ENCODE measurements around the gene MANF. TPM values are rescaled to one million over a fixed set of nuclear protein-coding genes. Genes with fewer than 3 reads are reported as not detected.

MANF gene
- total RNA-seq, 2 experiments from 2014 or later: 104 to 117 TPM

DNA sequence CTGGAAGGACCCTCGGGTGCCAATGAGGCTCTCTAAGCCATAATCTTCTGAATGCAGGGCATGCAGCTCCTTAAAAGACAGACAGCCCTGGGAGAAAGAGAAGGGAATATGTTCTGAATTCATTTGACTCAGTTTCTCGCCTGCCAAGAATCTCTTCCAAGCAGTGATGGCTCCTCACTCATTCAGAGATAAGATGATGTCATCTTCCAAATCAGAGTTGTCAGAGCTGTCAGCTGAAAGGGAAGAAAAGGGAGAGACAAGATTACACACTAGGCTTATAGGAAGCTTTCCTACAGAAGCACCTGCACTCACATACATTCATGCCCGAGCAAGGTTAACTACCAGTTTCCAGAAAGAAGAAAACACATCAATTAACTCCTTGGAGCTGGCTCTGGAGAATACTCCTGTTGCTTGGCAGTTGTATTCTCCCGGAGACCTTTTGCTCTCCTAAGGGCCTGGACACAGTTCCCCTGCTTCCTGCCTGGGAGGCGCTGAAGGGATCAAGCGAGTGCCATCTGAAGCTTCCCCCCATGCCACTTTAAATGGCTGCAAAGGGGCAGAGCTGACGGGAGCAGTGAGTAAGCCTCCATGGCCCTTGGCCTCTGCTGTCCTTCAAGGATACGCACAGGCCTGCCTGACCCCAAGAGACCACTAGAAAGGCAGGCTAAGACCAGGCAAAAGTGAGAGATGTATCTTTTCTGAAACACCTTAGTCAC lies 13.7 kb downstream of the MANF start:
- intact Hi-C loops (cut with micrococcal nuclease; ENCODE audit: unreplicated experiment): no loop called here
- no peak overlapping the region for H2AFZ ChIP-seq (ENCODE audit: low read length)
- H3K79me2 ChIP-seq (ENCODE audit: insufficient read depth, low read depth, low read length): peaks cover 28% of the 10 kb centered on the region
- no peak for DNase-seq (ENCODE audit: low spot score)
- H3K9me3 ChIP-seq (ENCODE audit: low read length): no peaks in the 10 kb centered on the region
- peaks cover 93% of the 10 kb centered on the region for H3K36me3 ChIP-seq (ENCODE audit: insufficient read depth, low read length)
- ChIA-PET CTCF (ENCODE audit: unreplicated experiment) (no interaction called here), POLR2A (interaction anchor here (0.6 to 0.7 kb wide), 3 partner anchors 9 to 17 kb away, joined by 3 to 4 read pairs (median 3); no protein-coding TSS in a partner anchor)
- no peak overlapping the region for H3K27ac ChIP-seq (ENCODE audit: low read depth, low read length, poor library complexity, severe bottlenecking)
- H3K4me3 ChIP-seq (ENCODE audit: low read depth, low read length, poor library complexity, severe bottlenecking): no peak overlapping the region
- H4K20me1 ChIP-seq (ENCODE audit: insufficient read depth, low read length): peaks cover 28% of the 10 kb centered on the region
- H3K9me2 ChIP-seq (ENCODE audit: insufficient read depth, low read length): no peaks in the 10 kb centered on the region
- TF ChIP-seq EZH2phosphoT487 (IDR thresholded peaks at IDR 0.05; ENCODE audit: borderline replicate concordance, low read depth, low read length): no peak
- TF ChIP-seq, protein P1, sequence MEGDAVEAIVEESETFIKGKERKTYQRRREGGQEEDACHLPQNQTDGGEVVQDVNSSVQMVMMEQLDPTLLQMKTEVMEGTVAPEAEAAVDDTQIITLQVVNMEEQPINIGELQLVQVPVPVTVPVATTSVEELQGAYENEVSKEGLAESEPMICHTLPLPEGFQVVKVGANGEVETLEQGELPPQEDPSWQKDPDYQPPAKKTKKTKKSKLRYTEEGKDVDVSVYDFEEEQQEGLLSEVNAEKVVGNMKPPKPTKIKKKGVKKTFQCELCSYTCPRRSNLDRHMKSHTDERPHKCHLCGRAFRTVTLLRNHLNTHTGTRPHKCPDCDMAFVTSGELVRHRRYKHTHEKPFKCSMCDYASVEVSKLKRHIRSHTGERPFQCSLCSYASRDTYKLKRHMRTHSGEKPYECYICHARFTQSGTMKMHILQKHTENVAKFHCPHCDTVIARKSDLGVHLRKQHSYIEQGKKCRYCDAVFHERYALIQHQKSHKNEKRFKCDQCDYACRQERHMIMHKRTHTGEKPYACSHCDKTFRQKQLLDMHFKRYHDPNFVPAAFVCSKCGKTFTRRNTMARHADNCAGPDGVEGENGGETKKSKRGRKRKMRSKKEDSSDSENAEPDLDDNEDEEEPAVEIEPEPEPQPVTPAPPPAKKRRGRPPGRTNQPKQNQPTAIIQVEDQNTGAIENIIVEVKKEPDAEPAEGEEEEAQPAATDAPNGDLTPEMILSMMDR (conservative IDR thresholded peaks at IDR 0.05; ENCODE audit: low read length): no peak
- no TSS peak for BruUV-seq (replicated peaks)
- H3K4me1 ChIP-seq (ENCODE audit: insufficient read depth, low read length, poor library complexity, severe bottlenecking): peaks cover 24% of the 10 kb centered on the region
- no peak overlapping the region for H3K4me2 ChIP-seq (ENCODE audit: low read length)

DNA sequence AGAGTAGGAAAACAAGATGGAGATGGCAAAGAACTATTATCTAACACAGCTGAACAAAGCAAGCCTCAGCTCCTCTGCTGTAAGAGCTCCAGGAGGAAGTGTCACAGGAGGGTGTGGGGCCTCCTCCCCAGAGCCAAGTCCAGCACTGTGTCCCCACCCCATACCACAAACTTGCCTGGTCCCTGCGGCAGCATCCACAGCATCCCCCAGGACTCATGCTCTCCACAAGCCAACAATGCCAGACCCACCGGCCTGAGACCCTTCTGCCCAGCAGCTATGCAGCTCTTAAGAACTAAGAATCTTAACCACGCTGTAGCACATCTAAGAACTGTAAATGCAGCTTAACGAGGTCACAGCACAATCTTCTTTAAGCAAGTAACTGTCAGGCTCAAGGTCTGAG lies 15.1 kb downstream of the MANF start:
- Histone ChIP-seq H3K4me1 (ENCODE audit: insufficient read depth, low read length, poor library complexity, severe bottlenecking) (peaks cover 10% of the 10 kb centered on the region), H2AFZ (ENCODE audit: low read length) (no peak overlapping the region), H3K9me3 (ENCODE audit: low read length) (no peaks in the 10 kb centered on the region), H3K4me2 (ENCODE audit: low read length) (no peak overlapping the region), H3K36me3 (ENCODE audit: insufficient read depth, low read length) (peaks cover 91% of the 10 kb centered on the region), H3K79me2 (ENCODE audit: insufficient read depth, low read depth, low read length) (peaks cover 14% of the 10 kb centered on the region), H3K4me3 (ENCODE audit: low read depth, low read length, poor library complexity, severe bottlenecking) (no peak overlapping the region), H3K9me2 (ENCODE audit: insufficient read depth, low read length) (no peaks in the 10 kb centered on the region), H4K20me1 (ENCODE audit: insufficient read depth, low read length) (peaks cover 18% of the 10 kb centered on the region), H3K27ac (ENCODE audit: low read depth, low read length, poor library complexity, severe bottlenecking) (no peak overlapping the region)
- no TSS peak for BruUV-seq (replicated peaks)
- POLR2A ChIA-PET: no interaction called here
- DNase-seq (ENCODE audit: low spot score): no peak
- CTCF ChIA-PET (ENCODE audit: unreplicated experiment): no interaction called here
- no peak for TF ChIP-seq EZH2phosphoT487 (IDR thresholded peaks at IDR 0.05; ENCODE audit: borderline replicate concordance, low read depth, low read length)
- TF ChIP-seq, protein P1 (conservative IDR thresholded peaks at IDR 0.05; ENCODE audit: low read length): no peak
- intact Hi-C loops (cut with micrococcal nuclease; ENCODE audit: unreplicated experiment): no loop called here

DNA sequence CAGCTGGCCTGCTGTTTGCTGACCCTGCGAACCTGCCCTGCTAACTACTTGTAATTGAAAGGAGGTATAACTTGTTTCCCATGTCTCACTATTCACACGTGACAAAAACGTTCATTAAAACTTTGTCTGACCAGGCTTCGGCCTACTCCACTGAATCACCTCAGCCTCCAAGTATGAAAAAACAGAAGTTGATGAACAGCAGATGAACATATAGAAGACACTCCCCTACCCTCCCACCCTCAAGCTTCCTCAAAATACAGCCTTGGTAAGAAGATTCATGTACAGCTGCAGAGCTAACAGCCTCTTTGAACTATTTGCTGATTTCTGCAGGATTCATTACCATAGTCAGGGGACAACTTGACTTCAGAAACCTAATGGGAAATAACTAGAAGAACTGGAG lies 16.6 kb downstream of the MANF start:
- Histone ChIP-seq H3K4me3 (ENCODE audit: low read depth, low read length, poor library complexity, severe bottlenecking) (no peak overlapping the region), H3K27ac (ENCODE audit: low read depth, low read length, poor library complexity, severe bottlenecking) (no peak overlapping the region), H4K20me1 (ENCODE audit: insufficient read depth, low read length) (0 out of 2 replicates have a peak, but pooled peaks cover 3% of the 10 kb centered on the region), H3K9me3 (ENCODE audit: low read length) (no peaks in the 10 kb centered on the region), H3K9me2 (ENCODE audit: insufficient read depth, low read length) (no peaks in the 10 kb centered on the region), H3K4me1 (ENCODE audit: insufficient read depth, low read length, poor library complexity, severe bottlenecking) (no peaks in the 10 kb centered on the region), H3K79me2 (ENCODE audit: insufficient read depth, low read depth, low read length) (no peaks in the 10 kb centered on the region; the same call in 1 of the 2 replicates), H3K36me3 (ENCODE audit: insufficient read depth, low read length) (peaks cover 84% of the 10 kb centered on the region), H2AFZ (ENCODE audit: low read length) (no peak overlapping the region), H3K4me2 (ENCODE audit: low read length) (no peak overlapping the region)
- POLR2A ChIA-PET: no interaction called here
- TF ChIP-seq EZH2phosphoT487 (IDR thresholded peaks at IDR 0.05; ENCODE audit: borderline replicate concordance, low read depth, low read length): no peak
- TF ChIP-seq, protein P1 (conservative IDR thresholded peaks at IDR 0.05; ENCODE audit: low read length): no peak
- DNase-seq (ENCODE audit: low spot score): no peak
- CTCF ChIA-PET (ENCODE audit: unreplicated experiment): interaction anchor here (0.6 kb wide), 2 partner anchors 14 to 140 kb away, joined by 3 read pairs; no protein-coding TSS in a partner anchor
- BruUV-seq (replicated peaks): no TSS peak
- intact Hi-C loops (cut with micrococcal nuclease; ENCODE audit: unreplicated experiment): no loop called here
